ENCODE data around the gene MARCHF11. TPM values are rescaled to one million over a fixed set of nuclear protein-coding genes. Genes with fewer than 3 reads are reported as not detected.

The MARCHF11 gene
- total and polyA plus RNA-seq, 2 donors from 2014 or later, result 0.47 TPM; not detected in 1

- no peak overlapping the region for H3K27ac ChIP-seq (ENCODE audit: low read depth in 2 of 2, low read length in 2 of 2)
- TF ChIP-seq, protein P1, sequence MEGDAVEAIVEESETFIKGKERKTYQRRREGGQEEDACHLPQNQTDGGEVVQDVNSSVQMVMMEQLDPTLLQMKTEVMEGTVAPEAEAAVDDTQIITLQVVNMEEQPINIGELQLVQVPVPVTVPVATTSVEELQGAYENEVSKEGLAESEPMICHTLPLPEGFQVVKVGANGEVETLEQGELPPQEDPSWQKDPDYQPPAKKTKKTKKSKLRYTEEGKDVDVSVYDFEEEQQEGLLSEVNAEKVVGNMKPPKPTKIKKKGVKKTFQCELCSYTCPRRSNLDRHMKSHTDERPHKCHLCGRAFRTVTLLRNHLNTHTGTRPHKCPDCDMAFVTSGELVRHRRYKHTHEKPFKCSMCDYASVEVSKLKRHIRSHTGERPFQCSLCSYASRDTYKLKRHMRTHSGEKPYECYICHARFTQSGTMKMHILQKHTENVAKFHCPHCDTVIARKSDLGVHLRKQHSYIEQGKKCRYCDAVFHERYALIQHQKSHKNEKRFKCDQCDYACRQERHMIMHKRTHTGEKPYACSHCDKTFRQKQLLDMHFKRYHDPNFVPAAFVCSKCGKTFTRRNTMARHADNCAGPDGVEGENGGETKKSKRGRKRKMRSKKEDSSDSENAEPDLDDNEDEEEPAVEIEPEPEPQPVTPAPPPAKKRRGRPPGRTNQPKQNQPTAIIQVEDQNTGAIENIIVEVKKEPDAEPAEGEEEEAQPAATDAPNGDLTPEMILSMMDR (IDR thresholded peaks at IDR 0.05; ENCODE audit: borderline replicate concordance, extremely low read depth, insufficient read depth), result no peak
- intact Hi-C loops (cut with DNase I), result no loop called here
- DNase-seq (no peak), FAIRE-seq (no peak)
- no peaks in the 10 kb centered on the region for H3K36me3 ChIP-seq (ENCODE audit: control insufficient read depth in 2 of 3, insufficient read depth in 3 of 3, low read length in 3 of 3)
- no peaks in the 10 kb centered on the region for H3K4me1 ChIP-seq (ENCODE audit: control insufficient read depth in 2 of 3, insufficient read depth in 2 of 3, low read depth in 1 of 3, low read length in 3 of 3)
- H3K9me3 ChIP-seq (ENCODE audit: control insufficient read depth in 2 of 3, insufficient read depth in 1 of 3, low read length in 3 of 3), result no peaks in the 10 kb centered on the region
- H3K27me3 ChIP-seq (ENCODE audit: control insufficient read depth, insufficient read depth, low read length), result no peaks in the 10 kb centered on the region
- H3K9ac ChIP-seq (ENCODE audit: low read length in 3 of 3), result no peak overlapping the region
- no peak overlapping the region for H3K4me3 ChIP-seq (ENCODE audit: low read length in 3 of 3)
Measured at GRCh38 chr5:16082053-16082452, 97.5 kb downstream of the MARCHF11 start.

DNA sequence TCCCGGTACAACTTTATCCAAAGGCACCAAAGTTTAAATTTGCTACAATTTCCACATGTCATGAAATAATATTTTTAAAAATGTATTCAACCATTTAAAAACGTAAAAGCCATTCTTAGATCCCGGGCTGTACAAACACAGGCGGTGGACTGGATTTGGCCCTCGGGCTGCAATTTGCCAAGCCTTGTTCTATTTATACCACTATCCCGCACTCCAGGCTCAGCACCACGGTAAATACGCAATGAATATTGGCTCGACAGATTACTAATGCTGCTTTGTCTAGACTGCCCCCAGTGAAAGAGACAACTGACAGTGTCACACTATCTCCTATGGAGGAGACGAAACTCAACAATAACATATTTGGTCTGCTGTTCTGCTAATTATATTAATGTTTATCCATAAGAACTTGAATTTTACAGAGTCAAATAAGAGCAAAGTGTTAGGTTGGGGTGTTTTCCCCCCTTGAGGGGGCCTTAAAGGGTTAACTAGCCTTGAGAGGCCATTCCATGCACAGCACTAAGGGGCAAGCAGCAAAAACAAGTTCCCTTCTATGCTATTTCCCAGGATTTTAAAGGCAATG lies 98.1 kb downstream of the MARCHF11 start:
- Histone ChIP-seq H3K9me3 (ENCODE audit: control insufficient read depth in 2 of 3, insufficient read depth in 1 of 3, low read length in 3 of 3) (no peaks in the 10 kb centered on the region), H3K4me3 (ENCODE audit: low read length in 3 of 3) (no peak overlapping the region), H3K4me1 (ENCODE audit: control insufficient read depth in 2 of 3, insufficient read depth in 2 of 3, low read depth in 1 of 3, low read length in 3 of 3) (no peaks in the 10 kb centered on the region), H3K27me3 (ENCODE audit: control insufficient read depth, insufficient read depth, low read length) (no peaks in the 10 kb centered on the region), H3K36me3 (ENCODE audit: control insufficient read depth in 2 of 3, insufficient read depth in 3 of 3, low read length in 3 of 3) (no peaks in the 10 kb centered on the region), H3K9ac (ENCODE audit: low read length in 3 of 3) (no peak overlapping the region), H3K27ac (ENCODE audit: low read depth in 2 of 2, low read length in 2 of 2) (no peak overlapping the region)
- intact Hi-C loops (cut with DNase I), result no loop called here
- no peak for DNase-seq
- FAIRE-seq, result no peak
- TF ChIP-seq, protein P1 (IDR thresholded peaks at IDR 0.05; ENCODE audit: borderline replicate concordance, extremely low read depth, insufficient read depth), result no peak

DNA sequence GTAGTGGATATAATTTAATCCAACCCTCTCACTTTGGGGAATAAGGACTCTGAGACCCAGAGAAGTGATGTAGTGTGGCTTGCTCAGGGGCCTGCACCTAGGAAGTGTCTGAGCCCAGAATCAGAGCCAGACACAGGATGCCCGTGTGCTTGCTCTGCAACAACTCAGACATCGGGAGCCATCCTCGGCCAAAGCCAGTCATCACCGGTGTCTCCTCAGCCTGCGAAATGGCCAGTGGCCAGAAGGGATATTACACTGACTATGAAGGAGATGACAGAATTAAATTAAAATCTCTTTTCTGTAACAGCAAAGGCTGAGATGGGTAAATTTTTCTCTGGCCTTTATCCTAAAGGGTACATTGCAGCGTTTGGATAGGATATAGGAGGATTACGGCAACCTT lies 102.9 kb downstream of the MARCHF11 start:
- no peaks in the 10 kb centered on the region for H3K36me3 ChIP-seq (ENCODE audit: control insufficient read depth in 2 of 3, insufficient read depth in 3 of 3, low read length in 3 of 3)
- no peak for FAIRE-seq
- intact Hi-C loops (cut with DNase I), result no loop called here

More for the DNA sequence above, 102.9 kb downstream of the MARCHF11 start:
- no peak overlapping the region for H3K4me3 ChIP-seq (ENCODE audit: low read length in 3 of 3)
- no peak overlapping the region for H3K9ac ChIP-seq (ENCODE audit: low read length in 3 of 3)
- H3K27ac ChIP-seq (ENCODE audit: low read depth in 2 of 2, low read length in 2 of 2), result no peak overlapping the region
- TF ChIP-seq, protein P1 (IDR thresholded peaks at IDR 0.05; ENCODE audit: borderline replicate concordance, extremely low read depth, insufficient read depth), result no peak
- H3K9me3 ChIP-seq (ENCODE audit: control insufficient read depth in 2 of 3, insufficient read depth in 1 of 3, low read length in 3 of 3), result no peaks in the 10 kb centered on the region
- no peaks in the 10 kb centered on the region for H3K4me1 ChIP-seq (ENCODE audit: control insufficient read depth in 2 of 3, insufficient read depth in 2 of 3, low read depth in 1 of 3, low read length in 3 of 3)
- DNase-seq, result no peak
- no peaks in the 10 kb centered on the region for H3K27me3 ChIP-seq (ENCODE audit: control insufficient read depth, insufficient read depth, low read length)
